ENCODE data around the gene HCFC1.

Gene HCFC1

DNA sequence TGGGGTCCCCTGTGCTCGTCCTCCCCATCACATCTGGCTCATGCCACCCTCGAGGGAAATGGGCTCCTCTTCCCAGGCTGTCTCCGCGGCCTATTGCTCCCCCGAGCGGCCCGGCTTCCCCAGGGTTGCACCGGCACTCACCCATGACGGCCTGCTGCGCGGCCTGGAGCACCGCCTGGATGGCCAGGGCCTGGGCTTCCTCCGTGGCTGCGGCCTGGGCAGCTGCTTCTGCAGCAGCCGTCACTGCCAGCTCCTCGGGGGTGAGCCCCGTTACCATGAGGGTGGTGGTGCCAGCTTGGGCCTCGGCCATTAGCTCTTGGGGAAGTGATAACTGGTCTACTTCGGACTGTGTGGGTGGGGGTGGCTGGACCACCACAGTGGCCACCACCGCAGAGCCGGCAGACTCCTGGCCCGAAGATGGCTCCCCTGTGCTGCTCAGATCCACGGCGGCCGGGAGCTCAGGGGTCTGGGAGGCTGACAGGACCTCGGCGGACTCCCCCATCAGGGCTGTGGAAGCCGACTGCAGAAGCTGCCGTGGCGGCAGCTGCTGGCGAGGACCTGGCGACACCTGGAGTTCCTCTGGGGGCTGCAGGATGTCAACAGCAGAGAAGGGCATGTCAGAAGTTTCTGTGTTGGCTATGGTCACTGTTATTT lies 19.1 kb downstream of the HCFC1 start:
- no peak for TF ChIP-seq POLR2A (IDR thresholded peaks at IDR 0.05; ENCODE audit: low read depth, low read length)
- no peak for FAIRE-seq
- DNase-seq (ENCODE audit: insufficient read length, low spot score) = no peak

DNA sequence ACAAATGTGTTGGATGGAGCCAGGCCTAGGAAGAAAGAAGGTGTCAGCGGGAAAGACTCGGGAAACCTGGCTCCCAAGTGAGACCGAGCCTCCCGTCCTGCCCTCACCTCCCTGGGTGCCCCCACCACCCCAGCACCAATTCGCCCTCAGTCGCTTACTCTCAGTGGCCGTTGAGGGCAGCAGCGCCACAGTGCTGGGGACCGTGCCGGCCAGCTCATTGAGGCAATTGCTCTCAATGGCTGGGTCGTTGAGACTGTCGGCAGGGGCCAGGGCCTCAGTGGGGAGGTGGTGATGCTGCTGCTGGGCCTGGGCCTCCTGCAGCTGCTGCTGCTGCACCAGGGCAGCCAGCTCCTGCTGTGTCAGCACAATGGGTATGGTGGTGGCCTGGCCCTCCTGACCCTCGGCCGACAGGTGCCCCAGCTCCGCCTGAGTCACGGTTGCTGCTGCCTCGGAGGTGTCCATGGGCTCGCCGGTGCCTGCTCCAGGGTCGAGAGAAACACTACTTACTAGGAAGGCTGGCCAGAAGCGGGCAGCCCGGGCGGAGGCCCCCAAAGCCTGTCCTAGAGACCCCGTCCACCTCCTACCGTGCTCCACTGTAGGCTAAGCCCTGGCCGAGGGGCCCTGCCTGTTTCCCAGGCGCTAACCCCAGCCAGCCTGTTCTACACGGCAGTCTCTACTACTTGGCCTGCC lies 19.8 kb downstream of the HCFC1 start:
- no peak for TF ChIP-seq POLR2A (IDR thresholded peaks at IDR 0.05; ENCODE audit: low read depth, low read length)
- no peak for FAIRE-seq
- no peak for DNase-seq (ENCODE audit: insufficient read length, low spot score)

DNA sequence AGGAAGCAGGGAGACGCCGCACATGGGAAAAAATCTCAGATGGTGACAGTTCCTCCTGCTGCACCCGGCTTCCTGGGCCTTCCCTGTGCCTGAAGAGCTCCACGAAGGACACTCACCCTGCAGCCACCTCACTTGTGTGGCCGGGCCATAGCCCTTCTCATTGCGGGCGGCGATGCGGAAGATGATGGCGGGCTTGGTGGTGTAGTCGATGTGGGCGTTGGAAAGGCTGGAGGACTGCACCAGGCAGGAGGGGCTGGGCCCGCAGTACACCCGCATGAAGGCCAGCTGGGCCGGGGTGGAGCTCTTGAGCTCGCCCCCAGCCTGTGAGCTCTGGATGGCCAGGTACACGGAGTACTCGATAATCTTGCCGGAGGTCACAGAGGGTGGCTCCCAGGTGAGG lies 21.5 kb downstream of the HCFC1 start:
- no peak for DNase-seq (ENCODE audit: insufficient read length, low spot score)
- no peak for FAIRE-seq
- TF ChIP-seq POLR2A (IDR thresholded peaks at IDR 0.05; ENCODE audit: low read depth, low read length) = no peak

DNA sequence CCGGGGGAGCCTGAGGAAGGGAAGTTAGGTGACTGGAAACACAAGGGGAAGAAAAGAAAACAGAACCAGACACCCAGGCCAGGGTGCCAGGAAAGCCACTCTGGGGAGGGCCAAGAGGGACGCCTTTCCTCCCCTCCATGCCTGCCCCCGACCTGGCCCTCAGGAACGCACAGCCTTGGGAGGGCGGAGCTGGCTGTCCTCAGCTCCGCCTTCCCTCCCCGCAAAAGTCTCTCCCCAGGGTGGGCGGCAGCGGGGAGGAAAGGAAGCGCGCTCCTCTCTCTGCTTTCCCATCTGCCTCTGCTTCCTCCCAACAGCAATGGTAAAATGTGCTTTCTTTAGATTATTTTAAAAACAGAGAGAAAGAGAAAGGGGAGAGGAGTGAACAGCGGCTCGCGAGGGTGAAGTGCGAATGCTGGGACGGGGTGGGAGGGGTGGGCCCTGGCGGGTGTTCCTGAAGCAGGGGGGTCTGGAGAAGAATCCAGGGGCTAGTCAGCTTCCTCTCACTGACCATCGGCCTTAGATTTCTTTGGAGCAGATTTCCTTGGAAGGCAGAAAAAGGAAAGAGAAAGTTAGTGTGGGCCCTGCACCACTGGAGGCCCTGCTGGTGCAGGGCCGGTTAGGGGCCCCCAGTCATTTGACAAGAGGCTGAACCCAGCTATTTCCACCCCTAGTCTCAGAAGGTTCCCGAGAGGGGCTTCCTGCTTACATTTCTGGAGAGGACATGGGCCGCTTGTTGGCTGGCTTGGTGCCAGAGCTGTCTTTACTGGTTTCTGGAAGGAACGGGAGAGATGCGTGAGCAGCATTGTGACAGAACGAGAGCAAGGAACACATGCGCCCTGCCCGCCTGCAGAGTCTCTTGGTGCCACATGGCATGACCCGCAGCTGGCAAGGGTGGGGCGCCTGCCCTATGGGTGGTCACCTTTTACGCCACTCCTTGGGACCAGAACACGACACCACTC lies 22.5 kb downstream of the HCFC1 start:
- no peak for DNase-seq (ENCODE audit: insufficient read length, low spot score)
- FAIRE-seq = no peak
- no peak for TF ChIP-seq POLR2A (IDR thresholded peaks at IDR 0.05; ENCODE audit: low read depth, low read length)

DNA sequence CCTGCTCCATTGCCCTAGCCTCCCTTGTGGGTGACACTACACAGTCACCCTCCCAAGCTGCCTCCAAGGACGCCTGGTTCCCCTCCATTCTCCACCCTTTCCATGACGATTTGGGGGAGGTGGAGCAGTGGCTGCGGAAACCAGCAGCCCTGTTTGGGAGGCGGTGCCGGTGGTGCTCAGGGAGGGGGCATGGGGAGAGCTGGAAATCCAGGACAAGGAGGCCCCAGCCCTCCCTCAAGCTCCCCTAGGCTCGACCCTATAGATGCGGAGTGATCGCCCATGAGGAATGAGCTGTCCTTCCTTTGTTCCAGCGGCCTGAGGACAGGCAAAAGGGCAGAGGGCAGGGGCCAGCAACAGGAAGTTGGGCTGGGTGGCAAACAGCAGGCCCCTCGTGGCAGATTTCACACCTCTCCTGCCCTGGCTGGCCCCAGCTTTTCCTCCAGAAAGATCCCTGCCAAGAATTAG lies 23.6 kb downstream of the HCFC1 start:
- no peak for FAIRE-seq
- DNase-seq (ENCODE audit: insufficient read length, low spot score) = no peak
- no peak for TF ChIP-seq POLR2A (IDR thresholded peaks at IDR 0.05; ENCODE audit: low read depth, low read length)

DNA sequence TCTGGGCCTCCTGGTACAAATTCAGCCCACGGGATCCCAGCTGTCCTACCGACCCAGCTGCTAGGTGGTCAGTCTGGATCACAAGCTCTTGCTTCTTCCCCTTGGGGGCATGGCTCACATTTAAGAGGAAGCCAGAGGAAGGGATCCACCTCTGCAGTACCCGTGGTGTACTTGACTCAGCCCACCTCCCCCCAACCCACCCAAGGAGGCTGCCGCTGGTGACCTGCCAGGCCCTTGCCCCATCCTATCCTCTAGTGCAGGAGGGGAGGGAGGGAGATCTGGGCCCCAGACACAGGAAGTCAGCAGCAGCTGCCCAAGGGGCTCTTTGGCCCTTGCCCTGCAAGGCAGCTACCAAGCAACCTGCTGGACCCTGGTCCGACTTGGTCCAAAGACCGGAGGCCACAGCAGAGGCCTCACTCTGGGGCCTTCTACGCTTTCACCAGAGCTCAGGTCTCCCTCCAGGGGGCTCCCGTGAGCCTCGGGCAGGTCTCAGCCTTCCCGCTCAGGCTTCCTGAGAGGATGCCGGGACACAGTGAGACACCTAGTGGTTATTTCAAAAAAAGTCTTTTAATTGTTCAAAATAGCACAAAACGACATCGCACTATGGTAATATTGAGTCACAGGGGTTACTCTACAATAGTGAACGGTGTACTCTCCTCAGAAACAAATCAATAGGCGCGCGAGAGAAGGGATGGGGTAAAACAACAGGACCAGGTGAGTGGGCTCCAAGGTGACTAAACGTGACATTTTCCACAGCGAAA lies 24.4 kb downstream of the HCFC1 start:
- peak; percentile 89 for FAIRE-seq
- TF ChIP-seq POLR2A (IDR thresholded peaks at IDR 0.05; ENCODE audit: low read depth, low read length) = no peak
- peak; percentile 80 for DNase-seq (ENCODE audit: insufficient read length, low spot score)

DNA sequence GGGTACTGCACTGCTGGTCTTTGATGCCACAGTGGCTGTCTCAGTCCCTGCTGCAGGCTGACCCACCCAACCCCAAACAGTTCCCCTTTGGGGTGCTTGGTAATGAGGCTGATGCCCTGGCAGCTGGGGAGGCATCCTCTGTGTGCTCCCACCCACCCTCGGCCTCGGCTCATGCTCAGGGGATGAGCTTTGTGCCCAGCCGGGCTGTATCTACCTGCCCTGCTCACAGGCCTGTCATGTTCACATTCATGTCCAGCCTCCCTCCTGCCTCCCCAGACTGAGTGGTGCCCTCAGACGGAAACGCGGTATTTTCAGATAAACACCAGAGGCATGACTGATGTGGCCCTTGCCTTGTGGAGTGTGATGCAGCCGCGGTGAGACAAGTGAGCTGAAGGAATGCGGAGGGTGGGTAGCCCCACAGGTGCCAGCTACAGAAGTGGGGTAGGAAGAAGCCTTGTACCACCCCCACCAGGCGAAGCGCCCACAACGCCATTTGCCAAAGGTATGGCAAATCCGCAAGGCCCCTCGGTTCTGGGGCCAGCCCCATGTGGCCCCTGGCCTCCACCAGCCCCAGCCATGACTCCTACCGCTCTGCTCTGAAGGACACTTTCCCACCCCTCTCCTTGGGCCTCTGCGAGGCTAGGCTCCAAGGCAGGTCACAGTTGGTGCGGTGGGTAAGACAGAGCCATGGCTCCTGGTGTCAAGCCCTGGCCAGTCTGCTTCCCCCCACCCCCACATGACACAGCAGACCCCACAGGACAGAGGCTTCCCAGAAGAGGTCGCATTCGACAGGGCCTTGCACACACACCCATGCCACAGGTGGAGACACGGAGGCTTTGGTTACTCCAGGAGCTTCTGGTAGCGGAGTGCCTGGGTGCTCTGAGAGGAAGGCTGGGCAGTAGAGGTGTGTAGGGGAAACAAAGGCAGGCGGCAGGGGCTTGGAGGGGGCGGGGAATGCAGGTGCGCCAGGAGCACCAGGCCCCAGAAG lies 25.4 kb downstream of the HCFC1 start:
- no peak for DNase-seq (ENCODE audit: insufficient read length, low spot score)
- no peak for FAIRE-seq
- TF ChIP-seq POLR2A (IDR thresholded peaks at IDR 0.05; ENCODE audit: low read depth, low read length) = no peak

DNA sequence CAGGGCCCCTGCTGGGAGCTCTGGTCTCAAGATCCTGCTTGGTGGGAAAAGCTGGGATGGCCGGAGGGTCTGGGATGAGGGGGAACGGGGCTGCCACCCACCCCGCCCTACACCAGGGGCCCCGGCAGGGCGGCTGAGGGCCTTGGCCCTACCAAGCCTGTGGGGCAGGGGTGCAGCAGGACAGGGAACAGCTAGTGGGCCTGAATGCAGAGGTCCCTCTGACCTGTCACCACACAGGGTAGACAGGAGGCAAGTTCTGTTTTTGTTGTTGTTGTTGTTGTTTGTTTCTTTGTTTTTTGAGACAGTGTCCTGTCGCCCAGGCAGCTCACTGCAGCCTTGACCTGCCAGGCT lies 26.8 kb downstream of the HCFC1 start:
- DNase-seq (ENCODE audit: insufficient read length, low spot score) (no peak), FAIRE-seq (no peak)
- TF ChIP-seq POLR2A (IDR thresholded peaks at IDR 0.05; ENCODE audit: low read depth, low read length) = no peak

DNA sequence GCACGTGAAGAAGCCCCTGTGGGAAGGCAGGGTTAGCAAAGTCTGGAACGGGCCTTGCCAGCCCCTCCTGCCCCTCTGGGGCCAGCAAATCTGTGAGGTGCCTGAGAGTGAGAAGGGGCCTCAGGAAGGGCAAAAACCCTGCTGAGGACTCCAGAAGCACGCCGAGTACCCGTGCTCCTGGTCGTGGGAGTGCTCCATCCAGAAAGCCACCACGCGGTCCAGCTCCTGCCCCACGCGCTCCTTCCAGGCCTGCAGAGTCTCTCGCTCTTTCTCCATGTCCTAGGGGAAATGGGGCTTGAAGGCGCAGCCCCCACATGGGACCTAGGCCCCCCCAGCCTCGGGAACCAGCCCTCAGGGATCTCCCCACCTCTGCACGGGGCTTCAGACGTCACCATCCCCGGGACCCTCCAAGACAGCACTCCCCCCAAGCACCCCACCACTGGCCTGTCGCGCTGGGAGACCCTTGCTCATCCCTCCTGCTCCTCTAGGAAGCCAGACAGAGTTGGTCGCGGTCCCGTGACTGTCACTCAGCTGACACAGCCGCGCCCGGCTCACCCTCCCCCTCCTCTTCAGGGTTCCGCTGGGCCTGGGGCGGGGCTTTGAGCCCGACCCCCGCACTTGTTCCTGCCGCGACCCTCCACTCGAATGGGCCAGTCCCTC lies 27.3 kb downstream of the HCFC1 start, which contains the start of gene RENBP:
TSS of gene RENBP (minus strand) at position 504 of the 660 bp plus-strand sequence. CDS start at position 471, 33 bp downstream.
- no peak for TF ChIP-seq POLR2A (IDR thresholded peaks at IDR 0.05; ENCODE audit: low read depth, low read length)
- FAIRE-seq = no peak
- DNase-seq (ENCODE audit: insufficient read length, low spot score) = no peak

DNA sequence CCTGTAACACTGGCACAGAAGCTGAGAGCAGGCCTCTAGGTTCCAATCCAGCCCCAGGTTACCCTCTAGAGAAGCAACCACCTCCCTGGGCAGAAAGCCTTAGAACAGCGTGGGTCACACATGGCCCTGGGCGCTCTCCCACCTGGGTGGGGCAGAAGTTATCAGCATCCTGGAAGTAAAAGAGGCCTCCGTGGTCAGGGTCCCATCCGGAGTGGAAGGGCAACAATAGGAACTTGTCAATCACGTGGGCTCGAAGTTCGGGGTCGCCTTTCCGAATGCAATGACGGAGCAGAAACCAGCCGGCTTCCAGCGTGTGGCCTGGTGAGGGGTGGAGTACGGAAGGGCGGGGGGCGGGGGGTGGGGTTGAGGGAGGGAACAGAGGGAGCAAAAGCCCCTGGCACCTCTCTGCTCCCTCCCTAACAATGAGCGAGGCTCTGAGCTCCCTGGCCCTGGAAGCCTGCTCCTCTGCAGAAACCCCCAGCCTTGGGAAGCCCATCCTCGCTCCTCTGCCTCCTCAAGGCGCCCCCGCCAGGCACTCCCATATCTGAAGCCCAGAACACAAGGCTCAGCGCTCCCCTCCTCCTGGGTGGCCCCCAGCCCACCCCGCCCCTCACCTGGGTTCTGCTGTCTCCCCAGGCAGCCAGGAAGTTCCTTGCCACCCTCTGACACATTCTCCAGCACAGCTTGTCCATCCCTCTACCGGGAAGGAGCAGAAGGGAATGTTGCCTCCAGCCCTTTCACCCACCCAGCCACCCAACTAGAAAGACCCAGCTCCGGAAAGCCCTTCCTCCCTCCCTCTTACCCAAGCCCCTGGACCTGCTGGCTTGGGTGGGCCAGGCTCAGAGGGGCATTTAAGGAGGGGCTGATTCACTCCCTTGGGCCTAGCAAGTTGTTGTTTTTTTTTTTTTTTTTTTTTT lies 30.0 kb downstream of the HCFC1 start:
- no peak for TF ChIP-seq POLR2A (IDR thresholded peaks at IDR 0.05; ENCODE audit: low read depth, low read length)
- DNase-seq (ENCODE audit: insufficient read length, low spot score) = no peak
- no peak for FAIRE-seq

DNA sequence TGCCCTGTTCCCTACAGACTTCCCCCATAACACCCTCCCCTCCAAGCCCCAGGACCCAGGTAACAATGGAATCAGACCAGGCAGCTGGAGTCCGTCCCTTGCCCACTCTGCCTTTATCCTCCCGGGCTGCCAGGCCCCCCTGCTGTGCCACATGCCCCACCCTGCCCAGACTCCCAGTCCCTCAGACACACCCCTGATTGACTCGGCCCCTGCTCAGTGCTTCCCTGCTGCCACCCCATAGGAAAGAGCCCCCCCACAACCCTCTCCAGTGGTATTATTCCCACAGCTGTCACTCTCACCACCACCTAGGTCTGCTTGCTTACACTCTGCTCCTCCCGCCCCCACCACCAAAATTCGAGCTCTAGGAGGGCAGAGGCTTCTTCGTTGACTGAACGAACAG lies 32.0 kb downstream of the HCFC1 start:
- TF ChIP-seq POLR2A (IDR thresholded peaks at IDR 0.05; ENCODE audit: low read depth, low read length) = no peak
- no peak for DNase-seq (ENCODE audit: insufficient read length, low spot score)

More for the DNA sequence above, 32.0 kb downstream of the HCFC1 start:
- FAIRE-seq = no peak
